HepG2 (cell line): ENCODE results near the gene HSD11B2. TPM values are rescaled to one million over a fixed set of nuclear protein-coding genes. Genes with fewer than 3 reads are reported as not detected.

Source experiments
- AGO1 ChIP-seq: fragments of 200-400 bp; formaldehyde crosslinking; IDR thresholded peaks from 2 replicates; pipeline ENCODE4 v1.6.1; 2017; ENCODE audit warnings: mild to moderate bottlenecking, low read depth, low read length, moderate library complexity; ENCODE audit not compliant: poor library complexity, severe bottlenecking
- FOXO1 ChIP-seq: sonication (generic); formaldehyde crosslinking; IDR thresholded peaks from 2 replicates; pipeline ENCODE4 v1.4.0; 2020; ENCODE audit warnings: missing genetic modification reagents
- GATAD1 ChIP-seq: IDR thresholded peaks from 2 replicates; pipeline ENCODE4 v1.6.1; 2016; ENCODE audit warnings: missing genetic modification reagents, missing compliant biosample characterization
- HDAC6 ChIP-seq: fragments of 200-600 bp; sonication (generic); IDR thresholded peaks from 2 replicates; pipeline ENCODE4 v1.7.0; 2017; ENCODE audit warnings: mild to moderate bottlenecking, antibody characterized with exemption, low read length, low read depth
- KDM5B ChIP-seq: sonication (generic); formaldehyde crosslinking; IDR thresholded peaks from 2 replicates; pipeline ENCODE4 v1.4.0; 2020; ENCODE audit warnings: missing genetic modification reagents, mild to moderate bottlenecking, borderline replicate concordance
- KMT2B ChIP-seq: IDR thresholded peaks from 2 replicates; pipeline ENCODE4 v1.6.1; 2016; ENCODE audit warnings: missing genetic modification reagents, missing compliant biosample characterization
- MYNN ChIP-seq: sonication (generic); formaldehyde crosslinking; IDR thresholded peaks from 2 replicates; pipeline ENCODE4 v1.4.0; 2020; ENCODE audit warnings: mild to moderate bottlenecking, low read depth, missing genetic modification reagents
- NFE2 ChIP-seq: sonication (generic); formaldehyde crosslinking; IDR thresholded peaks from 2 replicates; pipeline ENCODE4 v1.4.0; 2020; ENCODE audit warnings: missing genetic modification reagents
- NFE2L1 ChIP-seq: sonication (generic); formaldehyde crosslinking; IDR thresholded peaks from 2 replicates; pipeline ENCODE4 v1.4.0; 2020; ENCODE audit warnings: missing genetic modification reagents, mild to moderate bottlenecking, borderline replicate concordance
- NR2F2 ChIP-seq: IDR thresholded peaks from 2 replicates; pipeline ENCODE4 v1.6.1; 2012; ENCODE audit warnings: low read depth, inconsistent platforms, borderline replicate concordance
- RBM22 ChIP-seq: fragments of 200-400 bp; formaldehyde crosslinking; optimal IDR thresholded peaks from 2 replicates; pipeline ENCODE3; 2017; ENCODE audit warnings: mild to moderate bottlenecking, low read length, moderate library complexity
- RFXANK ChIP-seq: IDR thresholded peaks from 2 replicates; pipeline ENCODE4 v1.6.1; 2016
- RNF2 ChIP-seq: fragments of 450-650 bp; conservative IDR thresholded peaks from 2 replicates; pipeline ENCODE4 v1.6.1; 2016; ENCODE audit warnings: low read depth
- SP140L ChIP-seq: sonication (generic); formaldehyde crosslinking; IDR thresholded peaks from 2 replicates; pipeline ENCODE4 v1.4.0; 2020; ENCODE audit warnings: missing genetic modification reagents, borderline replicate concordance
- SRSF1 ChIP-seq: fragments of 200-400 bp; formaldehyde crosslinking; optimal IDR thresholded peaks from 2 replicates; pipeline ENCODE3; 2017; ENCODE audit warnings: mild to moderate bottlenecking, low read depth, low read length, moderate library complexity
- WIZ ChIP-seq: sonication (generic); formaldehyde crosslinking; IDR thresholded peaks from 2 replicates; pipeline ENCODE4 v1.5.1; 2020; ENCODE audit warnings: mild to moderate bottlenecking, missing genetic modification reagents
- ZC3H13 ChIP-seq: sonication (generic); formaldehyde crosslinking; IDR thresholded peaks from 2 replicates; pipeline ENCODE4 v1.8.1; 2023; ENCODE audit warnings: mild to moderate bottlenecking, missing genetic modification reagents, moderate library complexity
- ZFP90 ChIP-seq: sonication (generic); formaldehyde crosslinking; IDR thresholded peaks from 2 replicates; pipeline ENCODE4 v1.8.0; 2022; ENCODE audit warnings: missing genetic modification reagents, mild to moderate bottlenecking, inconsistent platforms, borderline replicate concordance
- ZNF121 ChIP-seq: sonication (generic); formaldehyde crosslinking; IDR thresholded peaks from 2 replicates; pipeline ENCODE4 v1.5.0; 2020; ENCODE audit warnings: mild to moderate bottlenecking, missing genetic modification reagents
- ZNF207 ChIP-seq: fragments of 450-650 bp; IDR thresholded peaks from 2 replicates; pipeline ENCODE4 v1.6.1; 2016; ENCODE audit warnings: antibody characterized with exemption, borderline replicate concordance
- ZNF256 ChIP-seq: sonication (generic); formaldehyde crosslinking; conservative IDR thresholded peaks from 2 replicates; pipeline ENCODE4 v1.4.0; 2020; ENCODE audit warnings: missing genetic modification reagents
- ZNF335 ChIP-seq: sonication (generic); formaldehyde crosslinking; IDR thresholded peaks from 2 replicates; pipeline ENCODE4 v1.4.0; 2020; ENCODE audit warnings: missing genetic modification reagents
- ZNF460 ChIP-seq: sonication (generic); formaldehyde crosslinking; IDR thresholded peaks from 2 replicates; pipeline ENCODE4 v1.5.1; 2020; ENCODE audit warnings: missing genetic modification reagents, mild to moderate bottlenecking, borderline replicate concordance
- ZNF496 ChIP-seq: sonication (generic); formaldehyde crosslinking; IDR thresholded peaks from 2 replicates; pipeline ENCODE4 v1.8.1; 2023; ENCODE audit warnings: mild to moderate bottlenecking, moderate library complexity, missing genetic modification reagents; ENCODE audit not compliant: insufficient replicate concordance
- ZNF747 ChIP-seq: sonication (generic); formaldehyde crosslinking; IDR thresholded peaks from 2 replicates; pipeline ENCODE4 v1.8.1; 2023; ENCODE audit warnings: missing genetic modification reagents, mild to moderate bottlenecking, borderline replicate concordance
- ZNF761 ChIP-seq: sonication (generic); formaldehyde crosslinking; conservative IDR thresholded peaks from 2 replicates; pipeline ENCODE4 v1.4.0; 2020; ENCODE audit warnings: mild to moderate bottlenecking, missing genetic modification reagents
- ZNF776 ChIP-seq: sonication (generic); formaldehyde crosslinking; IDR thresholded peaks from 2 replicates; pipeline ENCODE4 v1.4.0; 2020; ENCODE audit warnings: mild to moderate bottlenecking, missing genetic modification reagents
- polyA plus RNA-seq, 8 experiments: library from polyadenylated mRNA; depleted of rRNA in 3 of 8; stranded (reverse) in 7 of 8; unstranded in 1 of 8; fragments of >200 nt; fragmentation: Illumina TruSeq in 4 of 8; extraction: Trizol in 4 of 8; gene quantifications; 2 replicates each; pipeline versions ENCODE4 v1.2.1 to v1.2.3, GENCODE V29; 2011 to 2016; ENCODE audit warnings: low read depth in 4 of 8, missing spikeins in 1 of 8, mixed read lengths in 1 of 8; ENCODE audit not compliant: insufficient read depth in 1 of 8
- total RNA-seq, 5 experiments: library from RNA; depleted of rRNA; stranded (reverse); fragments of >200 nt; fragmentation: Illumina TruSeq; extraction: Trizol; gene quantifications; 2 replicates each; pipeline ENCODE4 v1.2.3, GENCODE V29; 2016; ENCODE audit warnings: low read depth in 1 of 5
- TF ChIP-seq, protein P1 (sequence below): sonication (generic); formaldehyde crosslinking; IDR thresholded peaks from 2 replicates; pipeline ENCODE4 v1.5.0; 2020; ENCODE audit warnings: missing genetic modification reagents, mild to moderate bottlenecking, borderline replicate concordance
- TF ChIP-seq, protein P2 (sequence below): sonication (generic); formaldehyde crosslinking; IDR thresholded peaks from 2 replicates; pipeline ENCODE4 v1.4.0; 2020; ENCODE audit warnings: missing genetic modification reagents, borderline replicate concordance

HSD11B2 gene
- total and polyA plus RNA-seq, 2 of the 13 experiments (the other 11 are each of a cell fraction or from before 2014, with no cell fraction given), result 8.9 to 13.6 TPM

- TF ChIP-seq, protein P1, sequence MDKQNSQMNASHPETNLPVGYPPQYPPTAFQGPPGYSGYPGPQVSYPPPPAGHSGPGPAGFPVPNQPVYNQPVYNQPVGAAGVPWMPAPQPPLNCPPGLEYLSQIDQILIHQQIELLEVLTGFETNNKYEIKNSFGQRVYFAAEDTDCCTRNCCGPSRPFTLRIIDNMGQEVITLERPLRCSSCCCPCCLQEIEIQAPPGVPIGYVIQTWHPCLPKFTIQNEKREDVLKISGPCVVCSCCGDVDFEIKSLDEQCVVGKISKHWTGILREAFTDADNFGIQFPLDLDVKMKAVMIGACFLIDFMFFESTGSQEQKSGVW (CRISPR knock-in tag), result no peak
- no peak for TF ChIP-seq ZFP90 (CRISPR knock-in tag)
- no peak for TF ChIP-seq ZNF496 (CRISPR knock-in tag)
- TF ChIP-seq, protein P2, sequence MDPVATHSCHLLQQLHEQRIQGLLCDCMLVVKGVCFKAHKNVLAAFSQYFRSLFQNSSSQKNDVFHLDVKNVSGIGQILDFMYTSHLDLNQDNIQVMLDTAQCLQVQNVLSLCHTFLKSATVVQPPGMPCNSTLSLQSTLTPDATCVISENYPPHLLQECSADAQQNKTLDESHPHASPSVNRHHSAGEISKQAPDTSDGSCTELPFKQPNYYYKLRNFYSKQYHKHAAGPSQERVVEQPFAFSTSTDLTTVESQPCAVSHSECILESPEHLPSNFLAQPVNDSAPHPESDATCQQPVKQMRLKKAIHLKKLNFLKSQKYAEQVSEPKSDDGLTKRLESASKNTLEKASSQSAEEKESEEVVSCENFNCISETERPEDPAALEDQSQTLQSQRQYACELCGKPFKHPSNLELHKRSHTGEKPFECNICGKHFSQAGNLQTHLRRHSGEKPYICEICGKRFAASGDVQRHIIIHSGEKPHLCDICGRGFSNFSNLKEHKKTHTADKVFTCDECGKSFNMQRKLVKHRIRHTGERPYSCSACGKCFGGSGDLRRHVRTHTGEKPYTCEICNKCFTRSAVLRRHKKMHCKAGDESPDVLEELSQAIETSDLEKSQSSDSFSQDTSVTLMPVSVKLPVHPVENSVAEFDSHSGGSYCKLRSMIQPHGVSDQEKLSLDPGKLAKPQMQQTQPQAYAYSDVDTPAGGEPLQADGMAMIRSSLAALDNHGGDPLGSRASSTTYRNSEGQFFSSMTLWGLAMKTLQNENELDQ, result no peak
- no peak for TF ChIP-seq ZNF460 (CRISPR knock-in tag)
- no peak; the same call in 1 of the 2 replicates for TF ChIP-seq WIZ
- TF ChIP-seq GATAD1, result peak; percentile 60; the same call in 1 of the 2 replicates
- peak; percentile 79 for TF ChIP-seq ZNF256 (CRISPR knock-in tag)
- no peak for TF ChIP-seq HDAC6
- TF ChIP-seq ZNF761 (CRISPR knock-in tag), result no peak
- TF ChIP-seq MYNN (CRISPR knock-in tag), result no peak
- peak; percentile 20; the same call in 1 of the 2 replicates for TF ChIP-seq ZNF335 (CRISPR knock-in tag)
- no peak for TF ChIP-seq NR2F2
- peak; percentile 60 for TF ChIP-seq SRSF1
- no peak; the same call in 1 of the 2 replicates for TF ChIP-seq RNF2
- no peak for TF ChIP-seq ZC3H13 (CRISPR knock-in tag)
- peak; percentile 96 for TF ChIP-seq KDM5B
- TF ChIP-seq RBM22, result no peak
- TF ChIP-seq FOXO1, result 0 out of 2 replicates have a peak, but pooled peaks have one; percentile 5
- no peak for TF ChIP-seq NFE2 (CRISPR knock-in tag)
- TF ChIP-seq RFXANK (CRISPR knock-in tag), result no peak
- peak; percentile 78 for TF ChIP-seq AGO1
- TF ChIP-seq ZNF207, result no peak
- no peak for TF ChIP-seq SP140L (CRISPR knock-in tag)
- no peak for TF ChIP-seq ZNF776
- TF ChIP-seq KMT2B (CRISPR knock-in tag), result no peak
- TF ChIP-seq ZNF121 (CRISPR knock-in tag), result peak; percentile 68
- 0 out of 2 replicates have a peak, but pooled peaks have one; percentile 61 for TF ChIP-seq NFE2L1 (CRISPR knock-in tag)
- peak; percentile 71; the same call in 1 of the 2 replicates for TF ChIP-seq ZNF747 (CRISPR knock-in tag)
These were observed 14.8 kb upstream of the HSD11B2 start, which contains the start of gene ZDHHC1 (continued) for GRCh38 chr16:67415872-67416793.
